GM23338 (cell line): ENCODE data around the gene AOAH. TPM values are rescaled to one million over a fixed set of nuclear protein-coding genes. Genes with fewer than 3 reads are reported as not detected.

Experiments used
- ATAC-seq: fragments of 200-7000 bp; cut with Tn5 transposase; 3 replicates; pipeline ENCODE4 v1.9.1; 2020
- DNase-seq: peaks from one replicate; pipeline ENCODE4 v3.0.0-alpha.2; 2015; ENCODE audit warnings: low spot score
- H2AFZ ChIP-seq: fragments of 200-600 bp; sonication (generic); 2 replicates; pipeline ENCODE4 v1.8.0; 2016; ENCODE audit warnings: antibody characterized with exemption, mild to moderate bottlenecking, moderate library complexity
- H3F3A ChIP-seq: fragments of 200-600 bp; sonication (generic); replicated peaks from 2 replicates; pipeline ENCODE4 v1.8.0; 2017; ENCODE audit warnings: antibody characterized with exemption, mixed run types, low read depth
- H3K27ac ChIP-seq: fragments of 200-600 bp; sonication (generic); 2 replicates; pipeline ENCODE4 v1.6.1; 2016; ENCODE audit warnings: low read depth
- H3K27me3 ChIP-seq: fragments of 200-600 bp; sonication (generic); 2 replicates; pipeline ENCODE4 v1.8.0; 2016; ENCODE audit warnings: mild to moderate bottlenecking, mixed run types, moderate library complexity; ENCODE audit not compliant: insufficient read depth
- H3K36me3 ChIP-seq: fragments of 200-600 bp; sonication (generic); 2 replicates; pipeline ENCODE4 v1.8.0; 2016; ENCODE audit warnings: mild to moderate bottlenecking; ENCODE audit not compliant: insufficient read depth
- H3K4me1 ChIP-seq: fragments of 200-600 bp; sonication (generic); 2 replicates; pipeline ENCODE4 v1.8.0; 2016; ENCODE audit warnings: mild to moderate bottlenecking, moderate library complexity; ENCODE audit not compliant: insufficient read depth
- H3K4me2 ChIP-seq: fragments of 200-600 bp; sonication (generic); 2 replicates; pipeline ENCODE4 v1.7.1; 2017; ENCODE audit warnings: mixed run types
- H3K4me3 ChIP-seq: fragments of 200-600 bp; sonication (generic); 2 replicates; pipeline ENCODE4 v1.6.1; 2016; ENCODE audit warnings: mixed run types
- H3K79me2 ChIP-seq: fragments of 200-600 bp; sonication (generic); replicated peaks from 2 replicates; pipeline ENCODE4 v1.8.0; 2017; ENCODE audit warnings: mild to moderate bottlenecking; ENCODE audit not compliant: insufficient read depth
- H3K9me2 ChIP-seq: fragments of 200-600 bp; sonication (generic); 2 replicates; pipeline ENCODE4 v1.8.0; 2017; ENCODE audit not compliant: insufficient read depth
- H4K20me1 ChIP-seq: fragments of 200-600 bp; sonication (generic); replicated peaks from 2 replicates; pipeline ENCODE4 v1.8.0; 2017; ENCODE audit warnings: mild to moderate bottlenecking; ENCODE audit not compliant: insufficient read depth
- H3K27ac Mint-ChIP-seq: 2 replicates; pipeline ENCODE4 v1.8.0; 2020; ENCODE audit warnings: inconsistent platforms, mild to moderate bottlenecking, moderate library complexity, mixed read lengths
- H3K27me3 Mint-ChIP-seq: 3 replicates; pipeline ENCODE4 v1.8.0; 2022; ENCODE audit warnings: low read depth, mild to moderate bottlenecking, moderate library complexity, mixed read lengths, inconsistent platforms; ENCODE audit not compliant: insufficient read depth, poor library complexity
- H3K36me3 Mint-ChIP-seq: 3 replicates; pipeline ENCODE4 v1.8.0; 2021; ENCODE audit warnings: low read depth, mild to moderate bottlenecking, inconsistent platforms, moderate library complexity, mixed read lengths
- H3K4me1 Mint-ChIP-seq: 3 replicates; pipeline ENCODE4 v1.8.0; 2020; ENCODE audit warnings: mild to moderate bottlenecking, inconsistent platforms, mixed read lengths
- H3K4me3 Mint-ChIP-seq: 3 replicates; pipeline ENCODE4 v1.8.0; 2021; ENCODE audit warnings: moderate library complexity, mild to moderate bottlenecking, inconsistent platforms, mixed read lengths
- H3K9me3 Mint-ChIP-seq: 3 replicates; pipeline ENCODE4 v1.8.0; 2020; ENCODE audit warnings: moderate library complexity, mild to moderate bottlenecking, inconsistent platforms, mixed read lengths
- CREB1 ChIP-seq: fragments of 250-450 bp; sonication (Bioruptor Pico); IDR thresholded peaks from 2 replicates; pipeline ENCODE4 v1.5.0; 2020; ENCODE audit warnings: low read depth, mild to moderate bottlenecking, moderate library complexity
- CTCF ChIP-seq, 2 experiments: fragments of 200-600 bp in 1 of 2; sonication (generic) in 1 of 2; conservative IDR thresholded peaks; 2 replicates each; pipeline versions ENCODE4 v1.5.1 to v1.6.1; 2016 to 2017; ENCODE audit warnings: antibody characterized with exemption in 2 of 2, low read depth in 2 of 2, mild to moderate bottlenecking in 2 of 2, moderate library complexity in 1 of 2
- ETS1 ChIP-seq: IDR thresholded peaks from 2 replicates; pipeline ENCODE4 v1.6.1; 2016; ENCODE audit warnings: antibody characterized with exemption
- EZH2 ChIP-seq: fragments of 200-600 bp; sonication (generic); IDR thresholded peaks from one replicate; pipeline ENCODE4 v1.8.0; 2017; ENCODE audit warnings: antibody characterized with exemption, mild to moderate bottlenecking, low read depth; ENCODE audit not compliant: unreplicated experiment
- EZH2phosphoT487 ChIP-seq: fragments of 200-600 bp; sonication (generic); IDR thresholded peaks from one replicate; pipeline ENCODE4 v1.8.1; 2018; ENCODE audit warnings: antibody characterized with exemption; ENCODE audit not compliant: unreplicated experiment
- JUNB ChIP-seq: IDR thresholded peaks from one replicate; pipeline ENCODE4 v1.6.1; 2016; ENCODE audit warnings: antibody characterized with exemption; ENCODE audit not compliant: unreplicated experiment
- NANOG ChIP-seq: IDR thresholded peaks from 2 replicates; pipeline ENCODE4 v1.6.1; 2016; ENCODE audit warnings: antibody characterized with exemption, borderline replicate concordance
- POLR2AphosphoS5 ChIP-seq: IDR thresholded peaks from 2 replicates; pipeline ENCODE4 v1.6.1; 2016; ENCODE audit warnings: antibody characterized with exemption, low read depth
- REST ChIP-seq: IDR thresholded peaks from one replicate; pipeline ENCODE4 v1.6.1; 2018; ENCODE audit warnings: antibody characterized with exemption; ENCODE audit not compliant: unreplicated experiment
- STAT1 ChIP-seq: IDR thresholded peaks from one replicate; pipeline ENCODE4 v1.6.1; 2016; ENCODE audit warnings: antibody characterized with exemption; ENCODE audit not compliant: unreplicated experiment
- ZNF114 ChIP-seq: fragments of 250-450 bp; sonication (Bioruptor Pico); IDR thresholded peaks from 2 replicates; pipeline ENCODE4 v1.5.0; 2020; ENCODE audit warnings: mild to moderate bottlenecking, moderate library complexity
- ZNF331 ChIP-seq: fragments of 250-450 bp; sonication (Bioruptor Pico); IDR thresholded peaks from 2 replicates; pipeline ENCODE4 v1.5.0; 2020; ENCODE audit warnings: low read depth, mild to moderate bottlenecking, moderate library complexity
- ZNF462 ChIP-seq: fragments of 250-450 bp; sonication (Bioruptor Pico); IDR thresholded peaks from 2 replicates; pipeline ENCODE4 v1.5.0; 2020; ENCODE audit warnings: mild to moderate bottlenecking, moderate library complexity
- polyA plus RNA-seq: library from polyadenylated mRNA; unstranded; fragments of >200 nt; fragmentation: Nextera tagmentation; extraction: Ambion mirVana; gene quantifications from 2 replicates; pipeline ENCODE4 v1.2.1, GENCODE V29; 2016
- total RNA-seq: library from RNA; depleted of rRNA; stranded (reverse); fragments of >200 nt; shearing (Covaris generic); gene quantifications from 2 replicates; pipeline ENCODE4 v1.2.3, GENCODE V29; 2014

The AOAH gene
- total and polyA plus RNA-seq, 2 experiments from 2014 or later, result not detected

GRCh38 chr7:36683695-36684357, 40.5 kb downstream of the AOAH start:
- Histone ChIP-seq H3K4me3 (no peak overlapping the region), H3K27ac (no peak overlapping the region), H3K27me3 (no peaks in the 10 kb centered on the region), H3K9me2 (peaks cover 9% of the 10 kb centered on the region; the same call in 1 of the 2 replicates), H3K4me2 (no peak overlapping the region), H3K4me1 (no peaks in the 10 kb centered on the region), H3K36me3 (no peaks in the 10 kb centered on the region), H3F3A (no peaks in the 10 kb centered on the region), H3K79me2 (no peaks in the 10 kb centered on the region), H4K20me1 (no peaks in the 10 kb centered on the region), H2AFZ (no peak overlapping the region)
- H3K36me3 Mint-ChIP-seq, result no peaks in the 10 kb centered on the region
- no peak overlapping the region for H3K27ac Mint-ChIP-seq
- H3K9me3 Mint-ChIP-seq, result no peaks in the 10 kb centered on the region
- H3K27me3 Mint-ChIP-seq, result peaks cover 4% of the 10 kb centered on the region
- no peaks in the 10 kb centered on the region for H3K4me1 Mint-ChIP-seq
- DNase-seq, result no peak
- no peak for ATAC-seq
- no peak for TF ChIP-seq REST
- no peak for TF ChIP-seq ZNF114 (CRISPR knock-in tag)
- TF ChIP-seq EZH2, result no peak
- TF ChIP-seq CREB1, result no peak
- no peak for TF ChIP-seq ETS1
- no peak for TF ChIP-seq ZNF331 (CRISPR knock-in tag)
- TF ChIP-seq EZH2phosphoT487, result no peak
- no peak for TF ChIP-seq JUNB
- TF ChIP-seq STAT1, result no peak
- TF ChIP-seq NANOG, result no peak
- no peak for TF ChIP-seq ZNF462 (CRISPR knock-in tag)
- TF ChIP-seq POLR2AphosphoS5, result no peak
- TF ChIP-seq CTCF (conservative IDR thresholded peaks at IDR 0.05; ENCODE audit: low read depth in 2 of 2), result no peak
- no peak overlapping the region for H3K4me3 Mint-ChIP-seq
